ENCODE measurements around the gene JPH2.

The JPH2 gene

DNA sequence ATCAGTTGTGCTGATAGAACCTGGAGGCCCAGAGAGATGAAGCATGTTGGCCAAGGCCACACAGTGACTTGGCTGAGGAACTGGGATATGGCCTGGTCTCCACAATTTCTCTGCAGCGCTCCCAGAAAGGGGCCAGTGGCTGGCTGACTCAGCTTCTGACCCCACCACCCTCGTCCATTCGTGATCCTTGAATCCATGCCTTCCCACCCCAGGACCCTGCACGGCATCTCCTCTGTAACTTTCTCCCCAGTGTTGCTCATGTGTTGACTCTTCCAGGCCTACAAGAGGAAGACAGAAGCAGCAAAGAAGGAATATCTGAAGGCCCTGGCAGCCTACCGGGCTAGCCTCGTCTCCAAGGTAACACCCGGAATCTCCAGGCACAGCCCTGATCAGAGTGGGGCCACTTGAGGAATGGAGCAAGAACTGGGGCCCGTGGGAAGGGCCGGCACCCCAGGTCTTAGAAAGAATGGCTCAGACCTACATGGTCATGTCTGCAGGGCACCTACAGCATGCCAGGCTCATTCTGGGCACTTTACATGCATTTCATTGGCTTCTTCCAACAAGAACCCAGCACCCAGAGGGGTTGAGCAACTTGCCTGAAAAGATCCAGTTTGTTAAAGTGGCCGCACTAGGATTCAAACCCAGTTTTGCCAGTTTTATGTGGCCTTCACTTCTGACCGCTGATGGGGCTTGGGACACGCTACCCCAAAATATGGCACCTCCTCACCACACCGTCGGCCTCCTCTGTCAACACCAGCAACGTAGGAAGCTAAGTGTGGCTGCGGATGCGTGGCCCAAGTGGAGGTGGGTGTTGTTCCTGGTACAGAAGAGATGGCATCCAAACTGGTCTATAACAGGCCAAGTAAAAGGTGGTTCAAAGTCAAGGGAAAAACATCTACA lies 122.2 kb downstream of the JPH2 start:
- DNase-seq (ENCODE audit: low spot score) = no peak
- FAIRE-seq = no peak
